Endothelial cell of umbilical vein (primary cell): ENCODE results near the gene BCR. TPM values are rescaled to one million over a fixed set of nuclear protein-coding genes. Genes with fewer than 3 reads are reported as not detected.

Experiments
- BruUV-seq: library from RNA; stranded (reverse); fragments of 400-500 nt; replicated peaks from 2 replicates; lab custom pipeline; 2021; lab: Mats Ljungman, UMichigan
- CTCF ChIA-PET: fragments of 300-600, 350-600 bp; sonication (Branson Sonifier 250); formaldehyde crosslinking; loops from one replicate; lab custom pipeline; 2021; ENCODE audit warnings: antibody characterized with exemption, inconsistent platforms; lab: Charles Lee
- POLR2A ChIA-PET: fragments of 300-600, 350-600 bp; sonication (Branson Sonifier 250); formaldehyde crosslinking; loops from one replicate; lab custom pipeline; 2021; ENCODE audit warnings: antibody characterized with exemption, inconsistent platforms; lab: Charles Lee
- DNase-seq: peaks from one replicate; pipeline ENCODE4 v3.0.0-alpha.2; 2011; ENCODE audit warnings: low read depth, low spot score
- FAIRE-seq: peaks from 2 replicates; lab custom pipeline; 2011; peaks lifted over from hg19 to GRCh38; lab: Jason Lieb, UNC
- H2AFZ ChIP-seq: 2 replicates; pipeline ENCODE4 v1.6.0; 2012; ENCODE audit warnings: low read depth, low read length, control low read depth, inconsistent platforms
- H3K27ac ChIP-seq: 2 replicates; pipeline ENCODE4 v1.5.1; 2011; ENCODE audit warnings: low read depth, mild to moderate bottlenecking, control low read depth, low read length, moderate library complexity; ENCODE audit not compliant: insufficient read depth
- H3K27me3 ChIP-seq, 2 experiments: 2 replicates each; pipeline versions ENCODE4 v1.6.0 to v1.6.1; 2011; ENCODE audit warnings: low read length in 2 of 2, mixed read lengths in 1 of 2; ENCODE audit not compliant: control insufficient read depth in 2 of 2, insufficient read depth in 2 of 2
- H3K36me3 ChIP-seq, 2 experiments: 2 replicates in 1 of 2; 3 replicates in 1 of 2; pipeline ENCODE4 v1.5.1; 2011; ENCODE audit warnings: low read length in 2 of 2, mild to moderate bottlenecking in 1 of 2, moderate library complexity in 1 of 2; ENCODE audit not compliant: control insufficient read depth in 2 of 2, insufficient read depth in 2 of 2; ENCODE audit errors: extremely low read depth in 1 of 2
- H3K4me1 ChIP-seq: 3 replicates; pipeline ENCODE4 v1.5.1; 2011; ENCODE audit warnings: mild to moderate bottlenecking, low read length; ENCODE audit not compliant: control insufficient read depth, insufficient read depth; ENCODE audit errors: extremely low read depth
- H3K4me2 ChIP-seq: 2 replicates; pipeline ENCODE4 v1.6.1; 2011; ENCODE audit warnings: low read length, control low read depth, mixed read lengths; ENCODE audit not compliant: insufficient read depth
- H3K4me3 ChIP-seq, 3 experiments: fragments of 200-600 bp in 1 of 3; sonication (generic), shearing (Covaris generic) in 1 of 3; replicated peaks in 1 of 3; 2 replicates each; pipeline ENCODE4 v1.5.1; 2011 to 2016; ENCODE audit warnings: control low read depth in 3 of 3, low read length in 3 of 3, mild to moderate bottlenecking in 2 of 3, inconsistent platforms in 1 of 3, low read depth in 1 of 3, moderate library complexity in 1 of 3; ENCODE audit not compliant: insufficient read depth in 1 of 3
- H3K79me2 ChIP-seq: 2 replicates; pipeline ENCODE4 v1.6.0; 2012; ENCODE audit warnings: low read length, inconsistent platforms; ENCODE audit not compliant: control insufficient read depth, insufficient read depth
- H3K9ac ChIP-seq: replicated peaks from 2 replicates; pipeline ENCODE3; 2011; ENCODE audit warnings: low read length, control low read depth; ENCODE audit not compliant: insufficient read depth; ENCODE audit errors: extremely low read depth
- H3K9me1 ChIP-seq: replicated peaks from 3 replicates; pipeline ENCODE4 v1.6.0; 2011; ENCODE audit warnings: mild to moderate bottlenecking, low read length; ENCODE audit not compliant: control insufficient read depth, insufficient read depth; ENCODE audit errors: extremely low read depth
- H3K9me3 ChIP-seq: replicated peaks from 2 replicates; pipeline ENCODE4 v1.5.1; 2012; ENCODE audit warnings: low read length, inconsistent platforms; ENCODE audit not compliant: control insufficient read depth, insufficient read depth
- H4K20me1 ChIP-seq: replicated peaks from 2 replicates; pipeline ENCODE3; 2011; ENCODE audit warnings: mild to moderate bottlenecking, low read length; ENCODE audit not compliant: control insufficient read depth, insufficient read depth; ENCODE audit errors: extremely low read depth
- CTCF ChIP-seq, 2 donors: IDR thresholded peaks; 1 replicate in 1 of 2; 2 replicates in 1 of 2; pipeline ENCODE4 v1.5.1; 2011; ENCODE audit warnings: low read length in 2 of 2, mild to moderate bottlenecking in 2 of 2, moderate library complexity in 2 of 2, control low read depth in 1 of 2, inconsistent platforms in 1 of 2, low read depth in 1 of 2; ENCODE audit not compliant: insufficient read depth in 1 of 2; ENCODE audit errors: extremely low read depth in 1 of 2
- JUN ChIP-seq: IDR thresholded peaks from 2 replicates; pipeline ENCODE4 v1.6.1; 2011; ENCODE audit warnings: borderline replicate concordance, low read depth; ENCODE audit not compliant: insufficient read length, insufficient read depth
- dilution Hi-C: fragments of 300-500 bp; cut with MboI; formaldehyde crosslinking; loops from one replicate; pipeline ENCODE4 v1.15.0; 2019; ENCODE audit warnings: low sequenced_read_pairs; ENCODE audit not compliant: extremely low pct_ligation_motif_present
- intact Hi-C: fragments of 100-400 bp; cut with micrococcal nuclease; formaldehyde crosslinking; loops from one replicate; pipeline ENCODE4 v1.10.0; 2022
- polyA plus RNA-seq, 4 experiments: library from polyadenylated mRNA; depleted of rRNA in 3 of 4; stranded (reverse) in 3 of 4; unstranded in 1 of 4; fragments of >200 nt; gene quantifications; 2 replicates each; pipeline versions ENCODE4 v1.2.1 to v1.2.3, GENCODE V29; 2011 to 2012; ENCODE audit warnings: missing spikeins in 1 of 4
- total RNA-seq: library from RNA; stranded (reverse); gene quantifications from 2 replicates; pipeline ENCODE4 v1.2.3, GENCODE V29; 2021

BCR gene
- total and polyA plus RNA-seq, 2 donors (not counting 3 experiments of a cell fraction or from before 2014, with no cell fraction given), result 129 to 141 TPM

DNA sequence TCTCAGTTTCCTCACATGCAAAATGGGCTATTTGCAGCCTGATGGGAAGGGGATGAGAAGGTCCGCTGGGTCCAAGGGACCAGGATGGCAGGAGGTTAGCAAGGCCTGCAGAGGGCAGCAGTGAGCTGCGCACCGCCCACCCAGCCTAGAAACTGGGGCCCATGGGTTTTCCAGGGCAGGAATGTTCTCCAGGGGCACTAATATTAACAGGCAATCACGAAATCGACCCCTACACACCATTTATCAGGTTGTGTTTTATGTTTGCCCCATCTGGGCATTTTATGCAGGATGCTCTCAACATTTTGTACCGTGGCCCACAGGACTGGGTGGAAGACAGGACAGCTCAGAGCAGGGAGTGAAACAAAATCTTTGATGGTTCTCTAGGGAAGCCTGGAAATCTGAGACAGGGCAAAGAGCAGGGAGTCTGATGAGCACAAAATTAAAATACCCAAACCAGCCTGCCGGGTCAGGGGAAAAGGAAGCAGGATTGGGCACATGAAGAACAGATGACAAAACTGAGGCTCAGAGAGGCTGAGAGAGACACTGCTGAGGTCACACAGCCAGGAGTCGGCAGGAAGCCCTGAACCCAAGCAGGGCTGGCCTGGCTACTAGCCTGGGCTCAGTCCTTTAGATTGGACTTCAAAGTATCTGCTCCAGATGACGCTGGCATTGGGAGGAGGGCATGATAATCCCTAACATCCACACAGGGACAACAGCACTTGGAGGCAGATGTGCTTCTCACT, 1.6 kb upstream of the BCR start:
- TF ChIP-seq CTCF (IDR thresholded peaks at IDR 0.05; ENCODE audit: extremely low read depth in 1 of 2, insufficient read depth in 1 of 2, low read depth in 1 of 2, low read length in 2 of 2) (peak; percentile 94 to 96), JUN (no peak)
- Histone ChIP-seq H3K9me1 (no peaks in the 10 kb centered on the region), H3K4me3 (no peak overlapping the region), H3K36me3 (peaks cover 0 to 4% of the 10 kb centered on the region in 2 experiments), H3K27me3 (no peaks in the 10 kb centered on the region), H2AFZ (peak overlapping the region; percentile 14), H3K27ac (peak overlapping the region; percentile 19), H3K9ac (no peak overlapping the region), H3K4me2 (no peak overlapping the region), H3K9me3 (no peaks in the 10 kb centered on the region), H3K4me1 (peaks cover 19% of the 10 kb centered on the region), H4K20me1 (no peaks in the 10 kb centered on the region), H3K79me2 (peaks cover 31% of the 10 kb centered on the region)
- CTCF ChIA-PET, result interaction anchor here (0.6 to 12.6 kb wide), 24 partner anchors 12 to 209 kb away, joined by 3 to 451 read pairs (median 4); no protein-coding TSS in a partner anchor
- peak; percentile 93 for FAIRE-seq
- dilution Hi-C loops, result no loop called here
- DNase-seq, result peak; percentile 70
- intact Hi-C loops, result loop anchor here (1.0 to 10.0 kb wide), 4 partner anchors 63 to 356 kb away; no protein-coding TSS in a partner anchor
- POLR2A ChIA-PET, result interaction anchor here (1.0 kb wide), 1 partner anchor 103 kb away, joined by 6 read pairs; no protein-coding TSS in a partner anchor
- BruUV-seq, result no TSS peak
